HEK293T (cell line): Measurements from ENCODE around the gene MRPL39.

ENCODE experiments used
- ARNT ChIP-seq: fragments of 450-650 bp; IDR thresholded peaks from 2 replicates; pipeline ENCODE4 v1.6.1; 2017; ENCODE audit warnings: mild to moderate bottlenecking
- BHLHE40 ChIP-seq: fragments of 450-650 bp; IDR thresholded peaks from 2 replicates; pipeline ENCODE4 v1.6.1; 2016; ENCODE audit warnings: mild to moderate bottlenecking, moderate library complexity, borderline replicate concordance
- CTBP1 ChIP-seq: fragments of 450-650 bp; IDR thresholded peaks from 2 replicates; pipeline ENCODE4 v1.6.1; 2016; ENCODE audit warnings: borderline replicate concordance
- ELF4 ChIP-seq: fragments of 450-650 bp; IDR thresholded peaks from 2 replicates; pipeline ENCODE4 v1.6.1; 2017; ENCODE audit warnings: antibody characterized with exemption
- FOXM1 ChIP-seq: fragments of 450-650 bp; IDR thresholded peaks from 2 replicates; pipeline ENCODE4 v1.6.1; 2017; ENCODE audit warnings: mild to moderate bottlenecking, borderline replicate concordance
- HDGF ChIP-seq: fragments of 450-650 bp; IDR thresholded peaks from 2 replicates; pipeline ENCODE4 v1.6.1; 2017; ENCODE audit warnings: antibody characterized with exemption, borderline replicate concordance
- PKNOX1 ChIP-seq: fragments of 450-650 bp; IDR thresholded peaks from 2 replicates; pipeline ENCODE4 v1.6.1; 2016
- SUZ12 ChIP-seq: fragments of 450-650 bp; IDR thresholded peaks from 2 replicates; pipeline ENCODE4 v1.6.1; 2016; ENCODE audit warnings: mild to moderate bottlenecking

GRCh38 chr21:25586326-25586725 lies 21.0 kb downstream of the MRPL39 start:
- TF ChIP-seq SUZ12 (no peak), CTBP1 (no peak), BHLHE40 (no peak), PKNOX1 (no peak), FOXM1 (no peak), ARNT (no peak), ELF4 (no peak), HDGF (no peak)
